Panc1 (cell line): ENCODE measurements around the gene DCP2.

Source experiments
- POLR2AphosphoS5 ChIP-seq: IDR thresholded peaks from 2 replicates; pipeline ENCODE4 v1.6.1; 2012; ENCODE audit warnings: mild to moderate bottlenecking, low read depth, low read length, moderate library complexity
- SIN3A ChIP-seq: IDR thresholded peaks from 2 replicates; pipeline ENCODE4 v1.6.1; 2012; ENCODE audit warnings: low read depth, mild to moderate bottlenecking, low read length, moderate library complexity, borderline replicate concordance; ENCODE audit not compliant: insufficient read depth
- TCF7L2 ChIP-seq: IDR thresholded peaks from 2 replicates; pipeline ENCODE4 v1.6.1; 2011; ENCODE audit warnings: mild to moderate bottlenecking, low read depth, low read length, inconsistent platforms
- TF ChIP-seq, protein P1 (sequence below): fragments of 450-650 bp; IDR thresholded peaks from 2 replicates; pipeline ENCODE4 v1.5.1; 2017; ENCODE audit warnings: mild to moderate bottlenecking
- TF ChIP-seq, protein P2 (sequence below), 2 experiments: IDR thresholded peaks; 2 replicates each; pipeline ENCODE4 v1.6.1; 2011 to 2012; ENCODE audit warnings: low read depth in 2 of 2, control low read depth in 1 of 2, low read length in 1 of 2, mild to moderate bottlenecking in 1 of 2, moderate library complexity in 1 of 2; ENCODE audit not compliant: insufficient read depth in 1 of 2

DNA sequence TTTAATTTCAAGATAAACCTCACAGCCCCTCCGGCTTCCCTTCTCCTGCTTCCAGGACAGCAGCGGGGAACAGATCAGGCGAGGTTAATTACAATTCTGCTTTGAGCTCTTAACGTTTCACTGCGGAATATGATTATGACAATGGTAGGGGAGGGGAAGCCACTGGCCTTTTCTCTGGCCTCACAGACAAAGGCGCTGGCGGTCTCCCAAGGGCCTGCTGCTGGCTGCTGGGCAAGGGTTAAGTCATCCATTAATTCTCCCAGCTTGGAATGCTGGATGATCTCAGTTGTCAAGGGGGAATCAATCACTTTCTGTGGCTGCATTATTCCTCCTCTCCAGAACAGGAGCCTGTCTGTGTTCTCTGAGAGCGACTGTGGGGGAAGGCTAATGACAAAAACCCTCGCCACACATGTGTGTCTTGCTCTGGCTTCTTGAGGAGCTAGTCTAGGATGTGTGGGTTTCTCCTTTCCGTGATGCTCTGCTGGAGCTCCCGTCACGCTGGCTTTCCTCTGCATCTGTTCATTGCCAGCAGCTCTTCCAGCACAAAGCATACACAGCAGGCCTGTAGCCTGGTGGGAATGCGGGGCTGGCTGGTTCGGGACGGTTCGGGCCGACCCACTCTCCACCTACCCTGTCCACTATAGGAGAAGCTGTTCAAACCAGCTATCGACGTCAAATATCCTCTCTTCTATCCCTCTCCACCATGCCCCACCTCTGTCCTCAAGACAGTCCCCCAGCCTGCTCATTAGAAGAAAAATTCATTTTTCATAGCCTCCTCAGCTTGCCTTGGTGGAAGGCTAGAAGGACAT is 82.8 kb downstream of the DCP2 start:
- TF ChIP-seq SIN3A (no peak), POLR2AphosphoS5 (no peak), TCF7L2 (no peak)
- TF ChIP-seq, protein P1, sequence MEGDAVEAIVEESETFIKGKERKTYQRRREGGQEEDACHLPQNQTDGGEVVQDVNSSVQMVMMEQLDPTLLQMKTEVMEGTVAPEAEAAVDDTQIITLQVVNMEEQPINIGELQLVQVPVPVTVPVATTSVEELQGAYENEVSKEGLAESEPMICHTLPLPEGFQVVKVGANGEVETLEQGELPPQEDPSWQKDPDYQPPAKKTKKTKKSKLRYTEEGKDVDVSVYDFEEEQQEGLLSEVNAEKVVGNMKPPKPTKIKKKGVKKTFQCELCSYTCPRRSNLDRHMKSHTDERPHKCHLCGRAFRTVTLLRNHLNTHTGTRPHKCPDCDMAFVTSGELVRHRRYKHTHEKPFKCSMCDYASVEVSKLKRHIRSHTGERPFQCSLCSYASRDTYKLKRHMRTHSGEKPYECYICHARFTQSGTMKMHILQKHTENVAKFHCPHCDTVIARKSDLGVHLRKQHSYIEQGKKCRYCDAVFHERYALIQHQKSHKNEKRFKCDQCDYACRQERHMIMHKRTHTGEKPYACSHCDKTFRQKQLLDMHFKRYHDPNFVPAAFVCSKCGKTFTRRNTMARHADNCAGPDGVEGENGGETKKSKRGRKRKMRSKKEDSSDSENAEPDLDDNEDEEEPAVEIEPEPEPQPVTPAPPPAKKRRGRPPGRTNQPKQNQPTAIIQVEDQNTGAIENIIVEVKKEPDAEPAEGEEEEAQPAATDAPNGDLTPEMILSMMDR = no peak
- TF ChIP-seq, protein P2, sequence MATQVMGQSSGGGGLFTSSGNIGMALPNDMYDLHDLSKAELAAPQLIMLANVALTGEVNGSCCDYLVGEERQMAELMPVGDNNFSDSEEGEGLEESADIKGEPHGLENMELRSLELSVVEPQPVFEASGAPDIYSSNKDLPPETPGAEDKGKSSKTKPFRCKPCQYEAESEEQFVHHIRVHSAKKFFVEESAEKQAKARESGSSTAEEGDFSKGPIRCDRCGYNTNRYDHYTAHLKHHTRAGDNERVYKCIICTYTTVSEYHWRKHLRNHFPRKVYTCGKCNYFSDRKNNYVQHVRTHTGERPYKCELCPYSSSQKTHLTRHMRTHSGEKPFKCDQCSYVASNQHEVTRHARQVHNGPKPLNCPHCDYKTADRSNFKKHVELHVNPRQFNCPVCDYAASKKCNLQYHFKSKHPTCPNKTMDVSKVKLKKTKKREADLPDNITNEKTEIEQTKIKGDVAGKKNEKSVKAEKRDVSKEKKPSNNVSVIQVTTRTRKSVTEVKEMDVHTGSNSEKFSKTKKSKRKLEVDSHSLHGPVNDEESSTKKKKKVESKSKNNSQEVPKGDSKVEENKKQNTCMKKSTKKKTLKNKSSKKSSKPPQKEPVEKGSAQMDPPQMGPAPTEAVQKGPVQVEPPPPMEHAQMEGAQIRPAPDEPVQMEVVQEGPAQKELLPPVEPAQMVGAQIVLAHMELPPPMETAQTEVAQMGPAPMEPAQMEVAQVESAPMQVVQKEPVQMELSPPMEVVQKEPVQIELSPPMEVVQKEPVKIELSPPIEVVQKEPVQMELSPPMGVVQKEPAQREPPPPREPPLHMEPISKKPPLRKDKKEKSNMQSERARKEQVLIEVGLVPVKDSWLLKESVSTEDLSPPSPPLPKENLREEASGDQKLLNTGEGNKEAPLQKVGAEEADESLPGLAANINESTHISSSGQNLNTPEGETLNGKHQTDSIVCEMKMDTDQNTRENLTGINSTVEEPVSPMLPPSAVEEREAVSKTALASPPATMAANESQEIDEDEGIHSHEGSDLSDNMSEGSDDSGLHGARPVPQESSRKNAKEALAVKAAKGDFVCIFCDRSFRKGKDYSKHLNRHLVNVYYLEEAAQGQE (IDR thresholded peaks at IDR 0.05; ENCODE audit: insufficient read depth in 1 of 2, low read depth in 2 of 2, low read length in 1 of 2) = no peak
